T-helper 1 cell (primary cell): ENCODE measurements around the gene PSMB8.
"Not testable (repeated sequence)": the region's sequence is repeated elsewhere in the genome, so short reads cannot be mapped to it uniquely, and the experiment has no call there.

Experiments used
- DNase-seq, 5 donors: peaks; one replicate each; pipeline ENCODE4 v3.0.0-alpha.2; 2012 to 2020

PSMB8 gene

GRCh38 chr6:32836873-32837272 is 7.0 kb downstream of the PSMB8 start:
- no peak for DNase-seq

GRCh38 chr6:32835167-32835893 is 8.5 kb downstream of the PSMB8 start:
- no peak for DNase-seq

- DNase-seq, result no peak
These were observed 10.2 kb downstream of the PSMB8 start for GRCh38 chr6:32833664-32834063.

DNA sequence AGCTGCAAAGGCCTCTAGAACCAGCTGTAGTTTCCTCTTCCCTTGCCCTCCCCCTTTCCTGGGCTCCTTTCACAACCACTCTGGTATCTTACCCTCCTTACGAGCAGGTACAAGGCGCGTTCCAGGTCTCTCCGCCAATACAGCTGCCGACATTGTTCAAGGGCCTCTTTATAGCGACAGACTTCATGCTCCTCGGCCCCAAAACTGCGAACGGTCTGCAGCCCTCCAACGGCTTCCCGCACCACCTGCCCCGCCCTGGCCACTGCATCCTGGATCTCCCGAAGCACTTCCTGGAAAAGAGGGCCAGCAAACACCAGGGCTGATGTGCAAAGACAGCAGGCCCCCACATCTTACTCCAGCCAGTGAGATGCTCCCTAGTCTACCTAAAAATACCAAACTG is 11.3 kb downstream of the PSMB8 start:
- no peak for DNase-seq

DNA sequence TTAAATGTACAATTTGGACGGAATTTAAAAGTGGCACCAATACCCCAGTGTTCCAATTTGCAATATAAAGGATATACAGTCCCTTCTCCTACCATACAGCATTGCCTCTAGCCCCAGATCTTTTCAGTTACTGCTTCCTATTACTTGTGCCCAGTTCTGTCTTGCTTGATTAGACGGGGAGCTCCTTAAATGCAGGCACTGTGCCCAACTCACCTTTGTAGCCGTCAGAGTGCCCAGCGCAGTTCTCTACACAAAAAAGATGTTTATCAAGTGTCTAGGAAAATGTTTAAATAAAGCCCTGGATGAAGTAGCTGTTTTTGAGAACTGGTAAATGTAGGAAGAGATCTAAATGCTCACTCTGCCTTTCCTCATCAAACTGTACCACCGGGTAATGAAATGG is 12.9 kb downstream of the PSMB8 start:
- no peak for DNase-seq

- no peak for DNase-seq
These were observed 13.8 kb downstream of the PSMB8 start for GRCh38 chr6:32830017-32830416.

GRCh38 chr6:32829495-32829894 is 14.4 kb downstream of the PSMB8 start:
- DNase-seq, result no peak

DNA sequence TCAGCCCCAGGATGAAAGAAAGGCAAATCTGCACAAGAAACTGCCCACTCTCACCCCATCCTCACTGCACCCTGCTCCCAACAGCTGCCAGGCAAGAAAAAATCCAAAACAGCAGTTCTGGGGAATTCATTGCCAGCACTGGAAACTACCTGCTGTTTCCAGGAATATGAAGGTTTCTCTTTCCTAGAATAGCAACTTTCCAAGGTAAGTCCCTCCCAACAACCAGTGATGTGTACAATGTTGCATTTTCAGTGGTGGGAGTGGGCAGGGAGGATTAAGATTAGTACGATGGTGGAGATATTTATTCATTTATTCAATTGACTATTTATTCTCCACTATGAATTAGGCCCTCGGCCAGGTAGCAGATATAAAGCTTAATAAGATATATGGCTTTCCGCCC is 16.8 kb downstream of the PSMB8 start:
- DNase-seq, result no peak

GRCh38 chr6:32825966-32826365 is 17.9 kb downstream of the PSMB8 start:
- no peak for DNase-seq

GRCh38 chr6:32819729-32820128 is 24.1 kb downstream of the PSMB8 start:
- DNase-seq, result no peak

GRCh38 chr6:32818867-32819266 is 25.0 kb downstream of the PSMB8 start:
- no peak for DNase-seq

DNA sequence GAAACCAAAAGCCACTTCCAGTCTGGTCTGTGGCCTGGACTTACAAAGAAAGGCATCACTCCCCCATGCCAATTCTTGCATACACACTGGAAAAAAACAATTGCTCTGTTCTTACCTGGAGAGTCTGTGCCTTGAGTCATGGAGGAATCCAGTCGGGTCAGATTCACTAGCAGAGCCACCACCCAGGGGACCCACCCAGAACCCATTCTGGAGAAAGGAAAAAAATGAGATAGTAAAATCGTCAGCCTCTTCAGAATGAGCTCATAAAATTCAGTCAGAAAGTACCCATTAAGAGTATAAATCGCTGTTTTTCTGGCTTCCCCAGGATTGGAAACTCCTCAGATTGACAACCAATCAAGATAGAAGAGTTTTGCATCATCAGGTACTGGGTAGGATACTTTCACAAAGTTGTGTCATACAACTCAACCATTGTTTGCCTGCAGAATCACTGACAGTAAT is 27.1 kb downstream of the PSMB8 start, which contains the start of gene HLA-DOB:
Gene HLA-DOB (minus strand): TSS at position 257 of the 459 bp plus-strand sequence. CDS start 51 bp downstream, at position 206.
- DNase-seq, result no peak

DNA sequence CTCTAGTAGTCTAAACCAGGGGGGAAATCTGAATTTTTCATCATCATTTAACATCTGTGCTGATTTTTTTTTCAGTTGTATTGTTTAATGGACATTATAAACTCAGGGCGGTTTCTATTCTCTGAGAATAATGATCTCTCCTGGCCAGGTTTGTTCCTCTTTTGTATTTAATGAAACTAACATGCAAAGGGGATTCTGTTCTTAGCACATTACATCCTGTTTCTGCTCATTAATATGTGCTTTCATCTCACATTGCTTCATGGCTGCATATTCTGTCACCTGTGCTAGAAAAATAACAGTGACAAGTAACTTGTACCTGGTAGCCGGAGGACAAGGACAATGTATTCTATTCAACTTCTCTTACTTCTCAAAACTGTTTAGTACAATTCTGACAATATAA is 27.9 kb downstream of the PSMB8 start:
- no peak for DNase-seq

DNA sequence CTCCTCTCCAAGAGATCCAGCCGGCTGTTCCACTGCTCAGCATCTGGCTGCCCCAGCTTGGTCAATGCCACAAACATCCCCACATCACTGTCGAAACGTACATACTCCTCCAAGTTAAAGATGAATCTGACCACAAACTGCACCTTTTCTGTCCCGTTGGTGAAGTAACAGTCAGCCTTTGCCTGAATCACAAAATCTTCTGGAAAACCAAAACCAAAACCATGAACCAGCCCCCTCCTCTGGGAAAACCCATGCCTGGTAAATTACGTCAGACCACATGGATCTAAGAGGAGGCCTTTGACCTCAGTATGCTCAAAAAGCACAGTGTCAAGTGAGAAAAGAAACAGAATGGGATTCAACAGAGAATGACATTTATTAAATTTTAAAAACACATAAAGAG is 28.7 kb downstream of the PSMB8 start:
- no peak for DNase-seq

DNA sequence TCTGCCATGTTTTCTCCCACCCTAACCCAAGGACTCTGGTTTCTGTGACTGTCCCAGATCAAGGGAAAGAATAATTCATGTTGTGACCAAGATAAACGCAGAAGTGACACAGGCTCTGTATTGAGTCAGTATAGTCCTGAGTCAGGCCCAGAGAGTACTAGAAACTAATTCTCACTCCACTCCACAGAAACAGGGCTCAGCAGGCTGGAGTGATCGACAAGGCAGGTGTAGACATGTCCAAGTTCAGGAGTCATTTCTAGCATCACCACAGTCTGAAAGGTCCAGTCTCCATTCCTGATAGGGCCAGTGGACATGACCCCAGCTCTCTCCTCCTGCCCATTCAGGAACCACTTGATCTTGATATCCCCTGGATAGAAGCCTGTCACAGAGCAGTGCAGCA is 29.7 kb downstream of the PSMB8 start:
- no peak for DNase-seq

DNA sequence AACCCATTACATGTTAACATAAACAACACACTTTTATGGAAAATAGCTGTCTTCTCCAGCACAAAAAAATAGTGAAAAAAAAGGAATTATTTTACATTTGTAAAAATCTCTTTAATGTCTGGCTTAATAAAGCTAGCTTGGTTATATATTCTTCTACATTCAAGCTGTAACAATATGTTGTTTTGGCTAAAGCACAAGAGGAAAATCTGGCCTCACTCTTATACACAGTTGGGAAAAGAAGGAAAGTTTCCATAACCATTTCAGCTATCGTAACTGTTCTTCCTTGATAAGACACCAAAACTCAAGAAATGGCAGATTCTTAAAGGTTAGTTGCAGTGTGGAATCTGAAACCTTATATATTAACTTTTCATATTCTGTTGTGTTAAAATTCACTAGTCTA is 34.7 kb downstream of the PSMB8 start:
- DNase-seq, result no peak

- DNase-seq, result no peak
These were observed 36.7 kb downstream of the PSMB8 start for GRCh38 chr6:32807020-32807580.

DNA sequence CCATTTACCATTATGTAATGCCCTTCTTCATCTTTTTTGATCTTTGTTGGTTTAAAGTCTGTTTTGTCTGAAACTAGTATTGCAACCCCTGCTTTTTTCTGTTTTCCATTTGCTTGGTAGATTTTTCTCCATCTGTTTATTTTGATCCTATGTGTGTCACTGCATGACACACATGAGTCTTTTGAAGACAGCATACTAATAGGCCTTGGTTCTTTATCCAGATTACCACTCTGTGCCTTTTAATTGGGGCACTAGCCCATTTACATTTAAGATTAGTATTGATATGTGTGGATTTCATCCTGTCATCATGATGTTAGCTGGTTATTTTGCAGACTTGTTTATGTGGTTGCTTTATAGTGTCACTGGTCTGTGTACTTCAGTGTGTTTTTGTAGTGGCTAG is 38.4 kb downstream of the PSMB8 start:
- DNase-seq, result not testable (repeated sequence)

- DNase-seq, result no peak
These were observed 40.4 kb downstream of the PSMB8 start for GRCh38 chr6:32803416-32803815.

GRCh38 chr6:32799740-32800139 is 44.1 kb downstream of the PSMB8 start:
- DNase-seq, result no peak

DNA sequence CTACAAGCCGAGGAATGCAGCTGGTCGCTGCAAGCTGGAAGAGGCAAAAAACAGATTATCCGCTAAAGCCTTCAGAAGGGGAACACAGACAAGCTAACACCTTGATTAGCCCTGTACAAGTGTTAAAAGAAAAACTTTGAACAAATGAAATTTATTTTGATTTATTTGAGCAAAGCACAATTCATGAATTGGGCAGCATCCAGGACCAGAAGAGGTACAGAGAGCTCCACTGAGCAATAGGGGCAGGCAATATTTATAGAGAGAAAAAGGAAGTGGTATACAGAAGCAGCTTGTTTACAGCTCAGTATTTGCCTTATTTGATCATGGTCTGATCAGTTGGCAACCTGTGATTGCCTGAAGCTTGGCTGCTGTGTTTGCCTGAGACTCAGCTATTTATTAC is 44.7 kb downstream of the PSMB8 start:
- DNase-seq, result no peak

DNA sequence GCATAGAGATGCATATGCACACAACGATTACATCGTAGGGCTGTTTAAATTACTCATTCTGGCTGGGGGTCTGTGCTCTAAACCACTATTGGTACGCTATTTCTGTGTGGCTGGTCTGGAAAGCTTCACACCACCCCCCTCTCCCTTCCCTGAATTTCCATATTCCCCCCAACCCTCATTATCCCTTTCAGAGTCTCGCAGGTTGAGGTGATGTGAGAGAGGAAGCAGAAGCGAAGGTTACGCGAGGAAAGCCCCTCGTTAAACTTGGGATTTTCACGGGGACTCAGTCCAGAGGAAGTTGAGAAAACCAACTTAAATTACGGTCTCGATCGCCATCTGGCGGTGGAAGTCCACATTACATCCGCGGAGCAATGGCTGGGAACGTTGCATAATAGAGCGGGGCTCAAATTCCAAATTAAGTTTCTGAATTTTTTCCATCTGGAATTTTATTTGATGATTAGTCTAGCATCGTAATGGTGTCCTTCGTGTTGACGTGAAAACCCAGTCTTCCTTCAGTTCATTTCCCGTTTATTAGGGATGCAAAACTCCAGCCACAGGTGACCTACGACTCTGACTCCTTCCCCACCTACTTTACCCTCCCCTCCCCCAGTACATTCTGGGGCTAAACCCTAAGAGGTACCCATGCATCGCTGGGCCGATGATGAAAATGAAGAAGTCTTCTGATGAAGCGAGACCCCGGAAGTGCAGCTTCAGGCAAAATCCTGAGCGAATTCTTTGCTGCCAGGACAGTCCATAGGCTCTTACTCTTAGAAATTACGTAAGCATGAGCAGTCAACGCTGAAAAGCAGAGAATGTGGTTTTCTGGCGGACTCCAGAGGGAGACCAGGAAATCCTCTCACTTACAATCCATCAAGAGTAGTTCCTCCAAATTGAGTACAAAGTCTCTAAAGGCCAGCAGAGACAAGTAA is 46.7 kb downstream of the PSMB8 start:
- peak; percentile 39 to 81 (median 64) for DNase-seq

GRCh38 chr6:32794510-32794909 is 49.3 kb downstream of the PSMB8 start:
- DNase-seq, result no peak
